H54 (cell line): Measurements from ENCODE around the gene MYLK.
A peak's percentile ranks its signal among the peaks of the same experiment; 100 is the strongest.

Experiments
- DNase-seq: peaks from one replicate; pipeline ENCODE4 v3.0.0; 2011; ENCODE audit warnings: low spot score, mixed read lengths; ENCODE audit not compliant: insufficient read length
- FAIRE-seq: peaks from 3 replicates; lab custom pipeline; 2011; peaks lifted over from hg19 to GRCh38; lab: Jason Lieb, UNC
- POLR2A ChIP-seq: IDR thresholded peaks from 2 replicates; pipeline ENCODE4 v1.6.1; 2011; ENCODE audit warnings: low read depth, mild to moderate bottlenecking, low read length

Gene MYLK

GRCh38 chr3:123884993-123885392 lies 861 bp upstream of the MYLK start:
- TF ChIP-seq POLR2A = no peak
- no peak for DNase-seq
- FAIRE-seq = no peak

- TF ChIP-seq POLR2A = no peak
- DNase-seq (no peak), FAIRE-seq (no peak)
Measured at GRCh38 chr3:123883701-123884202, 380 bp downstream of the MYLK start.

- TF ChIP-seq POLR2A = no peak
- DNase-seq (no peak), FAIRE-seq (no peak)
Measured at GRCh38 chr3:123883111-123883510, 1.0 kb downstream of the MYLK start.

- DNase-seq = no peak
- no peak for FAIRE-seq
- TF ChIP-seq POLR2A = no peak
Measured at GRCh38 chr3:123881771-123882170, 2.4 kb downstream of the MYLK start.

GRCh38 chr3:123880998-123881561 lies 3.1 kb downstream of the MYLK start:
- no peak for TF ChIP-seq POLR2A
- FAIRE-seq = no peak
- peak; percentile 41 for DNase-seq

- DNase-seq = no peak
- no peak for FAIRE-seq
- TF ChIP-seq POLR2A = no peak
Measured at GRCh38 chr3:123878807-123879206, 5.3 kb downstream of the MYLK start.

- no peak for DNase-seq
- FAIRE-seq = no peak
- TF ChIP-seq POLR2A = no peak
Measured at GRCh38 chr3:123877965-123878364, 6.2 kb downstream of the MYLK start.

- DNase-seq (no peak), FAIRE-seq (no peak)
- no peak for TF ChIP-seq POLR2A
Measured at GRCh38 chr3:123877466-123877865, 6.7 kb downstream of the MYLK start.

- FAIRE-seq = no peak
- TF ChIP-seq POLR2A = no peak
- no peak for DNase-seq
Measured at GRCh38 chr3:123876858-123877257, 7.3 kb downstream of the MYLK start.

- DNase-seq (no peak), FAIRE-seq (no peak)
- no peak for TF ChIP-seq POLR2A
Measured at GRCh38 chr3:123872621-123873020, 11.5 kb downstream of the MYLK start.

GRCh38 chr3:123871946-123872345 lies 12.2 kb downstream of the MYLK start:
- no peak for TF ChIP-seq POLR2A
- FAIRE-seq = peak; percentile 97
- no peak for DNase-seq

GRCh38 chr3:123870033-123870432 lies 14.1 kb downstream of the MYLK start:
- FAIRE-seq = peak; percentile 94
- TF ChIP-seq POLR2A = no peak
- DNase-seq = peak; percentile 79

- no peak for TF ChIP-seq POLR2A
- FAIRE-seq = no peak
- DNase-seq = no peak
Measured at GRCh38 chr3:123869165-123869564, 15.0 kb downstream of the MYLK start.

GRCh38 chr3:123864706-123865105 lies 19.4 kb downstream of the MYLK start:
- no peak for TF ChIP-seq POLR2A
- DNase-seq (no peak), FAIRE-seq (no peak)

GRCh38 chr3:123862152-123862551 lies 22.0 kb downstream of the MYLK start:
- FAIRE-seq (no peak), DNase-seq (no peak)
- no peak for TF ChIP-seq POLR2A

- TF ChIP-seq POLR2A = no peak
- no peak for DNase-seq
- FAIRE-seq = no peak
Measured at GRCh38 chr3:123861081-123861836, 22.9 kb downstream of the MYLK start.
